ENCODE measurements around the gene RAP1A. TPM values are rescaled to one million over a fixed set of nuclear protein-coding genes. Genes with fewer than 3 reads are reported as not detected.

Gene RAP1A
- total RNA-seq, 2 experiments from 2014 or later, result 132 to 133 TPM

- POLR2A ChIA-PET, result no interaction called here
- ATAC-seq, result no peak
- CTCF ChIA-PET, result interaction anchor here (0.6 to 2.8 kb wide), 7 partner anchors 14 to 137 kb away, joined by 3 to 9 read pairs (median 3); no protein-coding TSS in a partner anchor
- H3K27ac Mint-ChIP-seq, result no peak overlapping the region
- peaks cover 60% of the 10 kb centered on the region for H3K4me1 Mint-ChIP-seq (ENCODE audit: low read depth)
- DNase-seq, result no peak
- no peak overlapping the region for H3K4me3 Mint-ChIP-seq
- H3K27me3 Mint-ChIP-seq (ENCODE audit: low read depth), result no peaks in the 10 kb centered on the region
- H3K36me3 Mint-ChIP-seq (ENCODE audit: low read depth), result peaks cover 51% of the 10 kb centered on the region
- peaks cover 5% of the 10 kb centered on the region for H3K9me3 Mint-ChIP-seq (ENCODE audit: insufficient read depth)
These were observed 24.9 kb downstream of the RAP1A start for GRCh38 chr1:111644506-111644905.

DNA sequence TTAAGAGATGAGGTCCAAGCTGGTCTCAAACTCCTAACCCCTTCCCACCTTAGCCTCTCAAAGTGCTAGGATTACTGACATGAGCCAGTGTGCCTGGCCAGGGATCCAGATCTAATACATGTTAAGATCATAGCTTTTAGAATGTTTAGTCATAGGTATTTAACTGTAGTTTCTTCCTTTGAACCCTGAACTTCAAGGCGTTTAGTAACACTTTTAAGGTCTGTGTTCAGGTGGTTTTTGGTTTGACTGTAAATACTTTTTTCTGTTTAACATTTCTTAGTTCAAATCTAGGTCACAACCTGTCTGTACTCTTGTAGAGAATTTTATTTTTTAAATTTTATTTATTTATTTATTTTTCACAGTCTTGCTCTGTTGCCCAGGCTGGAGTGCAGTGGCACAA is 28.1 kb downstream of the RAP1A start:
- Mint-ChIP-seq H3K27ac (peak overlapping the region; percentile 84), H3K4me1 (ENCODE audit: low read depth) (peaks cover 63% of the 10 kb centered on the region), H3K4me3 (no peak overlapping the region), H3K27me3 (ENCODE audit: low read depth) (no peaks in the 10 kb centered on the region), H3K36me3 (ENCODE audit: low read depth) (peaks cover 52% of the 10 kb centered on the region), H3K9me3 (ENCODE audit: insufficient read depth) (peaks cover 5% of the 10 kb centered on the region)
- DNase-seq, result no peak
- ATAC-seq, result peak; percentile 51
- ChIA-PET CTCF (interaction anchor here (0.8 to 3.4 kb wide), 8 partner anchors 10 to 139 kb away, joined by 3 to 26 read pairs (median 4); no protein-coding TSS in a partner anchor), POLR2A (interaction anchor here (0.6 kb wide), 1 partner anchor 89 kb away, joined by 3 read pairs; no protein-coding TSS in a partner anchor)

GRCh38 chr1:111648806-111649205 is 29.2 kb downstream of the RAP1A start:
- peaks cover 45% of the 10 kb centered on the region for H3K36me3 Mint-ChIP-seq (ENCODE audit: low read depth)
- no peak for DNase-seq
- no peak overlapping the region for H3K27ac Mint-ChIP-seq
- H3K4me3 Mint-ChIP-seq, result no peak overlapping the region
- CTCF ChIA-PET, result interaction anchor here (0.7 to 3.4 kb wide), 7 partner anchors 18 to 140 kb away, joined by 3 to 26 read pairs (median 4); no protein-coding TSS in a partner anchor
- no peak for ATAC-seq
- H3K4me1 Mint-ChIP-seq (ENCODE audit: low read depth), result peaks cover 66% of the 10 kb centered on the region
- H3K27me3 Mint-ChIP-seq (ENCODE audit: low read depth), result no peaks in the 10 kb centered on the region
- no peaks in the 10 kb centered on the region for H3K9me3 Mint-ChIP-seq (ENCODE audit: insufficient read depth)
- POLR2A ChIA-PET, result interaction anchor here (0.8 kb wide), 1 partner anchor 141 kb away, joined by 3 read pairs; no protein-coding TSS in a partner anchor

GRCh38 chr1:111649227-111649626 is 29.6 kb downstream of the RAP1A start:
- H3K4me3 Mint-ChIP-seq, result no peak overlapping the region
- H3K27ac Mint-ChIP-seq, result no peak overlapping the region
- ATAC-seq (no peak), DNase-seq (no peak)
- CTCF ChIA-PET, result interaction anchor here (1.0 to 3.4 kb wide), 6 partner anchors 19 to 140 kb away, joined by 3 to 26 read pairs (median 5); no protein-coding TSS in a partner anchor
- H3K36me3 Mint-ChIP-seq (ENCODE audit: low read depth), result peaks cover 41% of the 10 kb centered on the region
- H3K27me3 Mint-ChIP-seq (ENCODE audit: low read depth), result no peaks in the 10 kb centered on the region
- peaks cover 67% of the 10 kb centered on the region for H3K4me1 Mint-ChIP-seq (ENCODE audit: low read depth)
- POLR2A ChIA-PET, result interaction anchor here (0.8 kb wide), 1 partner anchor 142 kb away, joined by 3 read pairs; no protein-coding TSS in a partner anchor
- no peaks in the 10 kb centered on the region for H3K9me3 Mint-ChIP-seq (ENCODE audit: insufficient read depth)

DNA sequence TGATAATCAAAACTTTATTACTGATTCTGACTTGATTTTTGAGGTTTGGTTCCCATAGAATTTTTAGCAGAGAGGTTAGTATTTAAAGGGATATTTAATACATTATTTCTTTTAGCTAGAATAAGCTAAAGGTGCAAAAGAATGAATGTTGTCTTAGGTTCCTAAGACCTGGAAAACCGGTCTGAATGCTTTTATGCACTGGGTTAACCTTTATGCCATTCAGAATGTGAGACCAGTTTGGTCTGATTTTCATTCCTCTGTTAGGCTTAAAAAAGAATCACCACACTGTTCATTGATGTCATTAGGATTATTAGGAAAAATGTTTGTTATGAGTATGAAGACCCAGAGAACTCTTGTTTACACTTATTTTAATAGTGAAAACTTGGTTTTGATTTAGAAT is 30.1 kb downstream of the RAP1A start:
- ATAC-seq, result no peak
- CTCF ChIA-PET, result interaction anchor here (1.0 to 3.4 kb wide), 4 partner anchors 27 to 132 kb away, joined by 3 to 12 read pairs (median 5); no protein-coding TSS in a partner anchor

DNA sequence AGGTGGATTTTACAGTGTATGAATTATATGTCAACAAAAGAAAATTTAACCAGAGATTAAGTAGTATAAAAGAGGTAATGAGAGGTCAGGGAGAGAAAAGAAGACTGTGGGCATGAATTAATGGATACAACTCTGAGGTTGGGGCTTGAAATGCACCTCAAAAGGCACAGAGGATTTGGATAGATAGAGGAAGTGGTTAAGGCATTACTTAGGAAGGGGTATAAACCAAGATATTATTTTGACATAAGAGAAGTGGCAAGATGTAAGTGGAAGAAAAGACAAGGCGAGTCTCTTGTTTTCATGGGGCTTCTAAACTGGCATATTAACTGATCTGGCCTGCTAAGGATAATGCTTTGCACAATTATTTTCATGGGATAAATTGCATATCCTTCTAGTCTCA is 34.1 kb downstream of the RAP1A start:
- no peak for ATAC-seq
- H3K4me3 Mint-ChIP-seq, result no peak overlapping the region
- no peaks in the 10 kb centered on the region for H3K9me3 Mint-ChIP-seq (ENCODE audit: insufficient read depth)
- POLR2A ChIA-PET, result no interaction called here
- H3K4me1 Mint-ChIP-seq (ENCODE audit: low read depth), result peaks cover 54% of the 10 kb centered on the region
- H3K27ac Mint-ChIP-seq, result peak overlapping the region; percentile 36
- DNase-seq, result no peak
- peaks cover 32% of the 10 kb centered on the region for H3K36me3 Mint-ChIP-seq (ENCODE audit: low read depth)
- H3K27me3 Mint-ChIP-seq (ENCODE audit: low read depth), result no peaks in the 10 kb centered on the region
- CTCF ChIA-PET, result no interaction called here

More for the DNA sequence above, 30.1 kb downstream of the RAP1A start:
- no peak overlapping the region for H3K4me3 Mint-ChIP-seq
- H3K36me3 Mint-ChIP-seq (ENCODE audit: low read depth), result peaks cover 37% of the 10 kb centered on the region
- H3K27me3 Mint-ChIP-seq (ENCODE audit: low read depth), result no peaks in the 10 kb centered on the region
- DNase-seq, result no peak
- H3K9me3 Mint-ChIP-seq (ENCODE audit: insufficient read depth), result no peaks in the 10 kb centered on the region
- H3K4me1 Mint-ChIP-seq (ENCODE audit: low read depth), result peaks cover 65% of the 10 kb centered on the region
- POLR2A ChIA-PET, result no interaction called here
- H3K27ac Mint-ChIP-seq, result no peak overlapping the region

GRCh38 chr1:111654839-111655238 is 35.2 kb downstream of the RAP1A start:
- DNase-seq (no peak), ATAC-seq (no peak)
- no peak overlapping the region for H3K4me3 Mint-ChIP-seq
- no peaks in the 10 kb centered on the region for H3K27me3 Mint-ChIP-seq (ENCODE audit: low read depth)
- H3K36me3 Mint-ChIP-seq (ENCODE audit: low read depth), result peaks cover 28% of the 10 kb centered on the region
- peak overlapping the region; percentile 52 for H3K27ac Mint-ChIP-seq
- ChIA-PET POLR2A (interaction anchor here (0.6 to 0.9 kb wide), 2 partner anchors 147 to 178 kb away, joined by 3 to 4 read pairs; no protein-coding TSS in a partner anchor), CTCF (interaction anchor here (0.8 to 1.2 kb wide), 3 partner anchors 88 to 147 kb away, joined by 3 to 8 read pairs (median 5); no protein-coding TSS in a partner anchor)
- H3K9me3 Mint-ChIP-seq (ENCODE audit: insufficient read depth), result no peaks in the 10 kb centered on the region
- H3K4me1 Mint-ChIP-seq (ENCODE audit: low read depth), result peaks cover 52% of the 10 kb centered on the region

DNA sequence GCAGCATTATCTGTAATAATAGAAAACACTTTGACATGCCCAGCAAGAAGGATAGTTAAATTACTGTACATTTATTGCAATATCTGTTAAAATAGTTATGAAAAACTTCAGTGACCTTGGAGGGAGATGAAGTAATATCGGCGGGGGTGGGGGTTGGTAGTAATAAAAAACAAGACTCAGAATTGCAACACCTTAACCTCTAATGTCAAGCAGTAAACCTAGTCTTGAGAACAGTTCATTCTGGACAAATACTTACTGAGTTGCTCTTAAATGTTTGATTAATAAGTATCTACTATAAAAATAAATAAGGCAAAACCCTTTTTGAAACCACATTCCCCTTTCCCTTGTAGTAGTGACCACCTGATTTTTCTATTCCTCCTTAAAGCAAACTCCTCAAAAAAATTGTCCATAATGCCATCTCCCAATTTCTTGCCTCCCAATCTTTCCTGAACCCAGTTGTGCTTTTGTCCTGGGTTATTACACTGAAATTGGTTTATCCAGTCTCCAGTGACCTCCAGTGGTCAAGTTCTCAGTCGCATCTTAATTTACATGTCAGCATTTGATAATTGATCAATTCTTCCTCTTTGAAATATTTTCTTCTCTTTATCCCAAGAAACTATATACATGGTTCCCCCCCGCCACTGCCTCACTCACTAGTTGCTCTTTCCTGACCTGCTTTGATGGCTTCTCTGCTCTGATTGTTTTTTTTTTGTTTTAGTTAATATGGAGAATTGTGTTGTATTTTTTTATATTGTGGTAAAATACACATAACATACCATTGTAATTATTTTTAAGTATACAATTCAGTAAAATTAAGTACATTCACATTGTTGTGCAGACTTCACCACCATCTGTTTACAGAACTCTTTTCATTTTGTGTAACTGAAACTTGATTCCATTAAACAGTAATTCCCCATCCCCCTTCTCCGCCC is 36.8 kb downstream of the RAP1A start:
- DNase-seq (peak; percentile 44), ATAC-seq (no peak)
- H3K4me3 Mint-ChIP-seq, result no peak overlapping the region
- H3K27ac Mint-ChIP-seq, result peak overlapping the region; percentile 23
- H3K27me3 Mint-ChIP-seq (ENCODE audit: low read depth), result no peaks in the 10 kb centered on the region
- POLR2A ChIA-PET, result no interaction called here
- H3K4me1 Mint-ChIP-seq (ENCODE audit: low read depth), result peaks cover 44% of the 10 kb centered on the region
- CTCF ChIA-PET, result no interaction called here
- H3K9me3 Mint-ChIP-seq (ENCODE audit: insufficient read depth), result no peaks in the 10 kb centered on the region
- peaks cover 21% of the 10 kb centered on the region for H3K36me3 Mint-ChIP-seq (ENCODE audit: low read depth)

DNA sequence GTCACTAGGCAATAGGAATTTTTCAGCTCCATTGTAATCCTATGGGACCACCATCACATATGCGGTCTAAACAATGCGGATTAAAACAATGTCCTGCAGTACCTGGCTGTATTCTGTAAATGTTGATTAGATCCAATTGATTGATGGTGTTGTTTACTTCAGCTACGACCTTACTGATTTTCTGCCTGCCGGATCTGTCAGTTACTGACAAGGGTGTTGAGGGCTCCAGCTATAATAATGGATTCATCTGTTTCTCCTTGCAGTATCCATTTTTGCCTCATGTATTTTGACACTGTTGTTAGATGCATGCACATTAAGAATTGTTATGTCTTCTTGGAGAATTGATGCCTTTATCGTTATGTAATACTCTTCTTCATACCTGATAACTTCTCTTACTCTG is 39.0 kb downstream of the RAP1A start:
- DNase-seq (no peak), ATAC-seq (no peak)
- no peaks in the 10 kb centered on the region for H3K27me3 Mint-ChIP-seq (ENCODE audit: low read depth)
- peaks cover 26% of the 10 kb centered on the region for H3K36me3 Mint-ChIP-seq (ENCODE audit: low read depth)
- CTCF ChIA-PET, result interaction anchor here (0.5 to 1.8 kb wide), 9 partner anchors 11 to 178 kb away, joined by 3 to 21 read pairs (median 3); no protein-coding TSS in a partner anchor
- no peaks in the 10 kb centered on the region for H3K9me3 Mint-ChIP-seq (ENCODE audit: insufficient read depth)
- peaks cover 47% of the 10 kb centered on the region for H3K4me1 Mint-ChIP-seq (ENCODE audit: low read depth)
- POLR2A ChIA-PET, result interaction anchor here (0.7 kb wide), 1 partner anchor 150 kb away, joined by 3 read pairs; no protein-coding TSS in a partner anchor
- peak overlapping the region; percentile 22 for H3K27ac Mint-ChIP-seq
- H3K4me3 Mint-ChIP-seq, result no peak overlapping the region

- H3K36me3 Mint-ChIP-seq (ENCODE audit: low read depth), result peaks cover 24% of the 10 kb centered on the region
- no peaks in the 10 kb centered on the region for H3K9me3 Mint-ChIP-seq (ENCODE audit: insufficient read depth)
- no peaks in the 10 kb centered on the region for H3K27me3 Mint-ChIP-seq (ENCODE audit: low read depth)
- ATAC-seq (peak; percentile 70), DNase-seq (no peak)
- no peak overlapping the region for H3K27ac Mint-ChIP-seq
- CTCF ChIA-PET, result interaction anchor here (0.6 to 7.4 kb wide), 5 partner anchors 38 to 182 kb away, joined by 3 to 48 read pairs (median 3); no protein-coding TSS in a partner anchor
- peaks cover 46% of the 10 kb centered on the region for H3K4me1 Mint-ChIP-seq (ENCODE audit: low read depth)
- H3K4me3 Mint-ChIP-seq, result no peak overlapping the region
- POLR2A ChIA-PET, result interaction anchor here (1.3 kb wide), 1 partner anchor 153 kb away, joined by 3 read pairs; no protein-coding TSS in a partner anchor
These were observed 40.9 kb downstream of the RAP1A start for GRCh38 chr1:111660204-111661150.

- Mint-ChIP-seq H3K36me3 (ENCODE audit: low read depth) (peaks cover 30% of the 10 kb centered on the region), H3K27me3 (ENCODE audit: low read depth) (no peaks in the 10 kb centered on the region), H3K27ac (peak overlapping the region; percentile 70), H3K9me3 (ENCODE audit: insufficient read depth) (no peaks in the 10 kb centered on the region), H3K4me1 (ENCODE audit: low read depth) (peaks cover 45% of the 10 kb centered on the region), H3K4me3 (no peak overlapping the region)
- no peak for ATAC-seq
- ChIA-PET POLR2A (interaction anchor here (1.4 kb wide), 1 partner anchor 13 kb away, joined by 6 read pairs; no protein-coding TSS in a partner anchor), CTCF (interaction anchor here (0.6 to 7.4 kb wide), 6 partner anchors 10 to 183 kb away, joined by 3 to 48 read pairs (median 4); no protein-coding TSS in a partner anchor)
- no peak for DNase-seq
These were observed 45.1 kb downstream of the RAP1A start for GRCh38 chr1:111664652-111665051.
